ENCODE measurements around the gene PSME3.
"Not testable (repeated sequence)": the region's sequence is repeated elsewhere in the genome, so short reads cannot be mapped to it uniquely, and the experiment has no call there.

Gene PSME3

DNA sequence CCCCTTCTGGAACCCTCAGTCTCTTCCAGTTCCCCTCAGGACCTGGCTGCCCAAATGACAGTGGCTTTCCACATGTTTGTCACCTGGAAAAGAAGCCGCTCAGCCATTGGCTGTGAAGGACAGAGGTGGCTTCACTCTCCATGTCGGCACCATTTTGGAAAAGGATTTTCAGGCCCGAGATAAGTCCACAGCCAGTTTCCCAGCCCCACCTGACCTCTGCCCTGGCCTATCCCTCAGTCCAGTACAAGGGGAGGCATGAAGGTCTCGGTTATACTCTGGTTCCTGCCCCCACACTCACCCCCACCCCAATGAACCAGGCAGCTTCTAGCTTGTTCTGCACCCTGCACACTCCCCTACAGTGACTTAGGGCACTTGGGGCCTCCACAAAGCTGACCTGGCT, 33.0 kb downstream of the PSME3 start:
- WGBS, 2 experiments (ENCODE audit: insufficient coverage in 2 of 2), result 96 to 100% methylated on average over 4 of the region's 4 CpGs
- Histone ChIP-seq H3K4me3 (ENCODE audit: extremely low read depth, insufficient read depth, low read length, poor library complexity, severe bottlenecking) (no peak overlapping the region), H3K27ac (ENCODE audit: low read depth, low read length, severe bottlenecking) (no peak overlapping the region), H3K4me1 (ENCODE audit: control insufficient read depth, insufficient read depth, low read length, poor library complexity, severe bottlenecking) (no peaks in the 10 kb centered on the region), H3K9me3 (ENCODE audit: control insufficient read depth, low read length) (peaks cover 6% of the 10 kb centered on the region), H3K36me3 (ENCODE audit: control insufficient read depth, insufficient read depth, low read length) (no peaks in the 10 kb centered on the region)

DNA sequence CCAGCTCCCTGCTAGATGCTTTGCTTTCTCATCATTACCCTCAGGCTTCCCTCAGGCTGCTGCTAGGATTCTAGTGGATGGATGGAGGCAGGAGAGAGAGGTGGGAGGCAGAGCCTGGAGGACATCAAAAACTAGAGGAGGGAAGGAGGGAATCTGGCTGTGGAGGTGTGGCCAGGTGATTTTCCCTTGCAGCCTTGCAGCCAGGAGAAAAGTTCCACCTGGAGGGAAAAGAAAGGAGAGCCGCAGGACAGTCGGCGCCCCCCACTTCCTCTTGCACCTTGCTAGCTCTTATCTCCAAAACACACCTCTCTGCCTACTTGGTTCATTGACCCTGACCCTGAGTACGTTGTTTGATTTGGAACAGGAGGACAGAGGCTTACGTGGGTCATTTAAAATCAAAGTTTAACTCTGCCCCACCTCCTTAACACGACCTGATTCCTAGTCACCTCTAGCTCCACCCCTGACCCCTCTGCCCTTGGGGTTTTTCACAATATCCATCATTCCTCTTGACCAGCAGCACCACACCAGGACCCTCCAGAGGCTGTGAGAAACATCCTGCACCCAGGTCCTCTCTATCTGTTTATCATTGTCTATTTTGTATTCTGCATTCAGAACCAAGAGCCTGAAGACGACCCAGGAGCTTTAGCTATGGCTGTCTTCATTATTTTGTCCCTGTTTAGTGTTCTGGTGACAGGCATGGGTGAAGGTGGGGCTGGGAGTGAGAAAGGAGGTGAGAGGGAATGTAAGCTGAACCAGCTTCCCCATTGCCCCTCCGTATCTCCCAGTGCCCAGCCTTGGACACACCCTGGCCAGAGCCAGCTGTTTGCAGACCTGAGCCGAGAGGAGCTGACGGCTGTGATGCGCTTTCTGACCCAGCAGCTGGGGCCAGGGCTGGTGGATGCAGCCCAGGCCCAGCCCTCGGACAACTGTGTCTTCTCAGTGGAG, 33.7 kb downstream of the PSME3 start:
- H3K9me3 ChIP-seq (ENCODE audit: control insufficient read depth, low read length), result peaks cover 6% of the 10 kb centered on the region
- H3K4me1 ChIP-seq (ENCODE audit: control insufficient read depth, insufficient read depth, low read length, poor library complexity, severe bottlenecking), result no peaks in the 10 kb centered on the region
- no peak overlapping the region for H3K4me3 ChIP-seq (ENCODE audit: extremely low read depth, insufficient read depth, low read length, poor library complexity, severe bottlenecking)
- no peaks in the 10 kb centered on the region for H3K36me3 ChIP-seq (ENCODE audit: control insufficient read depth, insufficient read depth, low read length)
- no peak overlapping the region for H3K27ac ChIP-seq (ENCODE audit: low read depth, low read length, severe bottlenecking)
- 75 to 88% methylated on average over 2 to 6 of the region's 12 CpGs for WGBS, 2 experiments (ENCODE audit: insufficient coverage in 2 of 2)

DNA sequence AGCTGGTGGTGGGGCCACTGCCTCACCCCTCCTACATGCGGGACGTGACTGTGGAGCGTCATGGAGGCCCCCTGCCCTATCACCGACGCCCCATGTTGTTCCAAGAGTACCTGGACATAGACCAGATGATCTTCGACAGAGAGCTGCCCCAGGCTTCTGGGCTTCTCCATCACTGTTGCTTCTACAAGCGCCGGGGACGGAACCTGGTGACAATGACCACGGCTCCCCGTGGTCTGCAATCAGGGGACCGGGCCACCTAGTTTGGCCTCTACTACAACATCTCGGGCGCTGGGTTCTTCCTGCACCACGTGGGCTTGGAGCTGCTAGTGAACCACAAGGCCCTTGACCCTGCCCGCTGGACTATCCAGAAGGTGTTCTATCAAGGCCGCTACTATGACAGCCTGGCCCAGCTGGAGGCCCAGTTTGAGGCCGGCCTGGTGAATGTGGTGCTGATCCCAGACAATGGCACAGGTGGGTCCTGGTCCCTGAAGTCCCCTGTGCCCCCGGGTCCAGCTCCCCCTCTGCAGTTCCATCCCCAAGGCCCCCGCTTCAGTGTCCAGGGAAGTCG, 34.6 kb downstream of the PSME3 start:
- WGBS, 2 experiments (ENCODE audit: insufficient coverage in 2 of 2), result 93% methylated on average over 6 to 12 of the region's 21 CpGs
- H3K4me3 ChIP-seq (ENCODE audit: extremely low read depth, insufficient read depth, low read length, poor library complexity, severe bottlenecking); H3K27ac ChIP-seq (ENCODE audit: low read depth, low read length, severe bottlenecking); H3K9me3 ChIP-seq (ENCODE audit: control insufficient read depth, low read length); H3K4me1 ChIP-seq (ENCODE audit: control insufficient read depth, insufficient read depth, low read length, poor library complexity, severe bottlenecking); H3K36me3 ChIP-seq (ENCODE audit: control insufficient read depth, insufficient read depth, low read length): not testable (repeated sequence)

DNA sequence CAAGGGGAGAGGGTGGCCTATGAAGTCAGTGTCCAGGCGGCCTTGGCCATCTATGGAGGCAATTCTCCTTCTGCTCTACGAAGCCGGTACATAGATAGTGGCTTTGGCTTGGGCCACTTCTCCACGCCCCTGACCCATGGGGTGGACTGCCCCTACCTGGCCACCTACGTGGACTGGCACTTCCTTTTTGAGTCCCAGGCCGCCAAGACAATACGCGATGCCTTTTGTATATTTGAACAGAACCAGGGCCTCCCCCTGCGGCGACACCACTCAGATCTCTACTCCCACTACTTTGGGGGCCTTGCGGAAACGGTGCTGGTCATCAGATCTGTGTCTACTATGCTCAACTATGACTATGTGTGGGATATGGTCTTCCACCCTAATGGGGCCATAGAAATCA, 35.1 kb downstream of the PSME3 start:
- Histone ChIP-seq H3K27ac (ENCODE audit: low read depth, low read length, severe bottlenecking) (no peak overlapping the region), H3K36me3 (ENCODE audit: control insufficient read depth, insufficient read depth, low read length) (no peaks in the 10 kb centered on the region), H3K4me3 (ENCODE audit: extremely low read depth, insufficient read depth, low read length, poor library complexity, severe bottlenecking) (no peak overlapping the region), H3K4me1 (ENCODE audit: control insufficient read depth, insufficient read depth, low read length, poor library complexity, severe bottlenecking) (no peaks in the 10 kb centered on the region), H3K9me3 (ENCODE audit: control insufficient read depth, low read length) (peaks cover 6% of the 10 kb centered on the region)
- WGBS, 2 experiments (ENCODE audit: insufficient coverage in 2 of 2), result 90 to 95% methylated on average over 8 to 11 of the region's 12 CpGs

DNA sequence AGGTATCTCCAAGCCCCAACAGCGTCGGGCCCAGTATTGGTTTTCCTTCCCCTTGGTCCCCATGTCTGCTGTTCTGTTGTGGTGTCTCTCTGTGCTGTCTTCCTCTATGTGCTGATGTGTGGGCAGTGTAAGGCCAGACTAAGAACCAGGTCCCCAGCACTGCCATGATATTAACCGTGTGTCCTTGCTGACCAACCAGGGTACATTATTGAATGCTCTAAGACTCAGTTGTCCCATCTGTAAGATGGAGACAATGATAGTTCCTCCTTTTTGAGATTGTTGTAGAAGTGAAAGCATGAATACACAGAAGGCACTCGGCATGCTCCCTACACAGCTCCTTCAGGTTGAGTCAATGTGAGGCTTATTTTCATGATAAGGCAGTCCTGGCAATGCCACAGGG, 38.5 kb downstream of the PSME3 start:
- 85 to 90% methylated on average over 3 to 4 of the region's 4 CpGs for WGBS, 2 experiments (ENCODE audit: insufficient coverage in 2 of 2)
- Histone ChIP-seq H3K4me1 (ENCODE audit: control insufficient read depth, insufficient read depth, low read length, poor library complexity, severe bottlenecking) (no peaks in the 10 kb centered on the region), H3K36me3 (ENCODE audit: control insufficient read depth, insufficient read depth, low read length) (no peaks in the 10 kb centered on the region), H3K27ac (ENCODE audit: low read depth, low read length, severe bottlenecking) (no peak overlapping the region), H3K9me3 (ENCODE audit: control insufficient read depth, low read length) (peaks cover 6% of the 10 kb centered on the region), H3K4me3 (ENCODE audit: extremely low read depth, insufficient read depth, low read length, poor library complexity, severe bottlenecking) (no peak overlapping the region)

DNA sequence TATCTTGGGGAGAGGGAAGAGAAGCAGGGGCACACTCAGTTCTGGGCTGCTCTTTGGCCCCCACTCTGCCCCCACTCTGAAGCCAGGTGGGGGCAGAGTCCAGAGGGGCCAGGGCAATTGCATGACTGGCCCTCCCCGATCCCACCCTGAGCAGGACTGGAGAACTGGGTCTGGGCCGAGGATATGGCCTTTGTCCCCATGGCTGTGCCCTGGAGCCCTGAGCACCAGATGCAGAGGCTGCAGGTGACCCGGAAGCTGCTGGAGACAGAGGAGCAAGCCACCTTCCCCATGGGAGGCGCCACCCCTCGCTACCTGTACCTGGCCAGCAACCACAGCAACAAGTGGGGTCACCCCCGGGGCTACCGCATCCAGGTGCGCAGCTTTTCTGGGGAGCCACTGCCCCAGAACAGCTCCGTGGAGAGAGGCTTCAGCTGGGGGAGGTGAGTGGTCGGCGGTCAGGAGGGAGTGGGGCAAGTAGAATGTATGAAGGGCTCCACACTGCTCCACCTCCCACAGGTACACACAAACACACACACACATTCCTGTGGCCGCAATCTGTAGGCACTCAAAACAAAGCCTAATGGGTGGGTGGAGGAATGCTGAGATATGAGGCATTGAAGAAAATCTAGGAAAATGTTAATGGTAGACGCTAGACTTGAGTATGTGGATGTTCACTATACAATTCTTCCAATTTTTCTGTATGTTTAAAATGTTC, 39.2 kb downstream of the PSME3 start:
- no peak overlapping the region for H3K4me3 ChIP-seq (ENCODE audit: extremely low read depth, insufficient read depth, low read length, poor library complexity, severe bottlenecking)
- peaks cover 6% of the 10 kb centered on the region for H3K9me3 ChIP-seq (ENCODE audit: control insufficient read depth, low read length)
- 88 to 97% methylated on average over 5 to 8 of the region's 13 CpGs for WGBS, 2 experiments (ENCODE audit: insufficient coverage in 2 of 2)
- no peak overlapping the region for H3K27ac ChIP-seq (ENCODE audit: low read depth, low read length, severe bottlenecking)
- H3K36me3 ChIP-seq (ENCODE audit: control insufficient read depth, insufficient read depth, low read length), result no peaks in the 10 kb centered on the region
- H3K4me1 ChIP-seq (ENCODE audit: control insufficient read depth, insufficient read depth, low read length, poor library complexity, severe bottlenecking), result no peaks in the 10 kb centered on the region

DNA sequence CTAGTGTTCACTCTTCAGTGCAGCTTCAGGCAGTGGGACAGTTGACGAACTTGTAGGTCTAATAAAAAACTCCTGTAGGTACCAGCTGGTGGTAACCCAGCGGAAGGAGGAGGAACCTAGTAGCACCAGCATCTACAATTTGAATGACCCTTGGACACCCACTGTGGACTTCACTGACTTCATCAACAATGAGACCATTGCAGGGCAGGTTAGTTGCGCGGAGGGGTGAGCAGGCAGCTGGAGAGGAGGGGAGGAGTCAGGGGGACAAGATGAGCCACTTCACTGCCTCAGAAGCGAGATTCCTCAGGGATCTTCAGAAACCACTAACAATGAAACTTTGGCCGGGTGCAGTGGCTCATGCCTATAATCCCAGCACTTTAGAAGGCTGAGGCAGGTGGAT, 40.1 kb downstream of the PSME3 start:
- H3K4me1 ChIP-seq (ENCODE audit: control insufficient read depth, insufficient read depth, low read length, poor library complexity, severe bottlenecking), result no peaks in the 10 kb centered on the region
- no peak overlapping the region for H3K27ac ChIP-seq (ENCODE audit: low read depth, low read length, severe bottlenecking)
- no peak overlapping the region for H3K4me3 ChIP-seq (ENCODE audit: extremely low read depth, insufficient read depth, low read length, poor library complexity, severe bottlenecking)
- H3K9me3 ChIP-seq (ENCODE audit: control insufficient read depth, low read length), result peaks cover 6% of the 10 kb centered on the region
- WGBS, 2 experiments (ENCODE audit: insufficient coverage in 2 of 2), result 83 to 94% methylated on average over 4 of the region's 6 CpGs
- no peaks in the 10 kb centered on the region for H3K36me3 ChIP-seq (ENCODE audit: control insufficient read depth, insufficient read depth, low read length)

DNA sequence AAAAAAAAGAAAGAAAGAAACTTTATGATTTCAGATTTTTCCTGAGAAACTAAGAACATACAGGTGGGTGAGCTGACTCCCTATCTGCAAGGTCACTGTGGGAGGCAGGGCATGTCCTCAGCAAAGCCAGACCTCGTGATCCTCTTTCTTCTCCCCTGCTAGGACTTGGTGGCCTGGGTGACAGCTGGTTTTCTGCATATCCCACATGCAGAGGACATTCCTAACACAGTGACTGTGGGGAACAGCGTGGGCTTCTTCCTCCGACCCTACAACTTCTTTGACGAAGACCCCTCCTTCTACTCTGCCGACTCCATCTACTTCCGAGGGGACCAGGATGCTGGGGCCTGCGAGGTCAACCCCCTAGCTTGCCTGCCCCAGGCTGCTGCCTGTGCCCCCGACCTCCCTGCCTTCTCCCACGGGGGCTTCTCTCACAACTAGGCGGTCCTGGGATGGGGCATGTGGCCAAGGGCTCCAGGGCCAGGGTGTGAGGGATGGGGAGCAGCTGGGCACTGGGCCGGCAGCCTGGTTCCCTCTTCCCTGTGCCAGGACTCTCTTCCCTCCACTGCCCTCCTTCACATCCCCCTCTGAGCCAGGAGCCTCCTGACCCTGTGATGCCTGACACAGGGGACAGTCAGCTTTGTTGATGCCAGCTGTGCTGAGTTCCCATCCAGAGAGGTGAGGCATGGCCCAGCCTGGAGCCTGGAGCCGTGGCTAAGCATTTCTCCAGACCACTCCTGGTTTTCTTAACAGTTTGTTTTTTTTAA, 40.9 kb downstream of the PSME3 start:
- not testable (repeated sequence) for H3K27ac ChIP-seq (ENCODE audit: low read depth, low read length, severe bottlenecking); H3K4me3 ChIP-seq (ENCODE audit: extremely low read depth, insufficient read depth, low read length, poor library complexity, severe bottlenecking); H3K4me1 ChIP-seq (ENCODE audit: control insufficient read depth, insufficient read depth, low read length, poor library complexity, severe bottlenecking); H3K36me3 ChIP-seq (ENCODE audit: control insufficient read depth, insufficient read depth, low read length); H3K9me3 ChIP-seq (ENCODE audit: control insufficient read depth, low read length)
- WGBS, 2 experiments (ENCODE audit: insufficient coverage in 2 of 2), result 82 to 100% methylated on average over 1 to 2 of the region's 12 CpGs

DNA sequence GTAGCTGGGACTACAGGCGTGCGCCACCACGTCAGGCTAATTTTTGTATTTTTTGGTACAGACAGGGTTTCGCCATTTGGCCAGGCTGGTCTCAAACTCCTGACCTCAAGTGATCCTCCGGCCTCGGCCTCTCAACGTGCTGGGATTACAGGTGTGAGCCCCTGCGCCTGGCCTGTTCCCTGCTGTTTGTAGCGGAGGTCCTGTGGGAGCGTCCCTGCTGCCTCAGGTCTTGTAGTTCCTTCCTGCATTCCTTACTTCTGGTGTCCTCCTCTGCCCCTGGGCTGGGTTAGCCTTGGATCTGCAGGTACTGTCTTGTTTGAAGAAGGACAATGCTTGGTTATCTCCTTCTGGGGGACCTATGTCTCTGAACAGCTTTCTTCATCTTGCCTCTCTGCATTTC, 43.8 kb downstream of the PSME3 start:
- WGBS, 2 experiments (ENCODE audit: insufficient coverage in 2 of 2), result 77 to 89% methylated on average over 10 of the region's 10 CpGs
- H3K9me3 ChIP-seq (ENCODE audit: control insufficient read depth, low read length), result no peaks in the 10 kb centered on the region
- no peak overlapping the region for H3K4me3 ChIP-seq (ENCODE audit: extremely low read depth, insufficient read depth, low read length, poor library complexity, severe bottlenecking)
- no peaks in the 10 kb centered on the region for H3K36me3 ChIP-seq (ENCODE audit: control insufficient read depth, insufficient read depth, low read length)
- no peak overlapping the region for H3K27ac ChIP-seq (ENCODE audit: low read depth, low read length, severe bottlenecking)
- peaks cover 4% of the 10 kb centered on the region for H3K4me1 ChIP-seq (ENCODE audit: control insufficient read depth, insufficient read depth, low read length, poor library complexity, severe bottlenecking)

DNA sequence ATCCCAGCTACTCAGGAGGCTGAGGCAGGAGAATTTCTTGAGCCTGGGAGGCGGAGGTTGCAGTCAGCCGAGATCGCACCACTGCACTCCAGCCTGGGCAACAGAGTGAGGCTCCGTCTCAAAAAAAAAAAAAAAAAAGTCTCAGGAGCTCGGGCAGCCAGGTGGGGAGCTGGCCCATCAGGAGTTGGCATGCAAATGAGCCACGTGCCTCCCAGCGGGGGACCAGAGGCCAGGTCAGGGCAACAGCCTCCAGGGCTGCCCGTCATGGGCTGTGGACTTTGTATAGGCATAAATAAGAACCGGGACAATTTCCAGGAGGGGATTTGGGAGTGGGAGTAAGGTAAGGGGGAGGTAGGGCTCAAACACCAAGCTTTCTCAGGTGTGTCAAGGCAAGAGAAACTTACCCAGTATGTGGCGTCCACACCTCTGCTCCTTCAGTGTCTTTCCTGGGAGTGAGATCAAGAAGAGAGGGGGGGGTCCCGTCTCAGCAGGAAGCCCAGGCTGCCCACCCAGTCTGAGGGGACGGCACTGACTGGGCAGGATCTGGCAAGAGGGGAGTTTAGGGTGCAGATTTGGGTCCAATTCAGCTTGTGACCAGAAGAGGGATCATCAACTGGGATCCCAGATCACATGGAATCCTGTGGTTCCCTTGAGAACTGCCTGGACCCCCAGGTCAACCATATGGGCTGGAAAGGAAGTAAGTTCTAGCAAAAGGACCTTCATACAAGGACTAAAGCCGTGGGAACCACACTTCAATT, 45.1 kb downstream of the PSME3 start:
- H3K36me3 ChIP-seq (ENCODE audit: control insufficient read depth, insufficient read depth, low read length), result no peaks in the 10 kb centered on the region
- no peak overlapping the region for H3K27ac ChIP-seq (ENCODE audit: low read depth, low read length, severe bottlenecking)
- no peaks in the 10 kb centered on the region for H3K9me3 ChIP-seq (ENCODE audit: control insufficient read depth, low read length)
- peaks cover 4% of the 10 kb centered on the region for H3K4me1 ChIP-seq (ENCODE audit: control insufficient read depth, insufficient read depth, low read length, poor library complexity, severe bottlenecking)
- no peak overlapping the region for H3K4me3 ChIP-seq (ENCODE audit: extremely low read depth, insufficient read depth, low read length, poor library complexity, severe bottlenecking)
- 10 to 24% methylated on average over 4 to 12 of the region's 13 CpGs for WGBS, 2 experiments (ENCODE audit: insufficient coverage in 2 of 2)

All from mesodermal cell (in vitro differentiated cells).